ENCODE data around the gene RBM23. TPM values are rescaled to one million over a fixed set of nuclear protein-coding genes. Genes with fewer than 3 reads are reported as not detected.

The RBM23 gene
- total and polyA plus RNA-seq, 2 of the 8 experiments (the other 6 are each of a cell fraction or from before 2014, with no cell fraction given): 41.2 to 43.3 TPM

- TF ChIP-seq, protein P1, sequence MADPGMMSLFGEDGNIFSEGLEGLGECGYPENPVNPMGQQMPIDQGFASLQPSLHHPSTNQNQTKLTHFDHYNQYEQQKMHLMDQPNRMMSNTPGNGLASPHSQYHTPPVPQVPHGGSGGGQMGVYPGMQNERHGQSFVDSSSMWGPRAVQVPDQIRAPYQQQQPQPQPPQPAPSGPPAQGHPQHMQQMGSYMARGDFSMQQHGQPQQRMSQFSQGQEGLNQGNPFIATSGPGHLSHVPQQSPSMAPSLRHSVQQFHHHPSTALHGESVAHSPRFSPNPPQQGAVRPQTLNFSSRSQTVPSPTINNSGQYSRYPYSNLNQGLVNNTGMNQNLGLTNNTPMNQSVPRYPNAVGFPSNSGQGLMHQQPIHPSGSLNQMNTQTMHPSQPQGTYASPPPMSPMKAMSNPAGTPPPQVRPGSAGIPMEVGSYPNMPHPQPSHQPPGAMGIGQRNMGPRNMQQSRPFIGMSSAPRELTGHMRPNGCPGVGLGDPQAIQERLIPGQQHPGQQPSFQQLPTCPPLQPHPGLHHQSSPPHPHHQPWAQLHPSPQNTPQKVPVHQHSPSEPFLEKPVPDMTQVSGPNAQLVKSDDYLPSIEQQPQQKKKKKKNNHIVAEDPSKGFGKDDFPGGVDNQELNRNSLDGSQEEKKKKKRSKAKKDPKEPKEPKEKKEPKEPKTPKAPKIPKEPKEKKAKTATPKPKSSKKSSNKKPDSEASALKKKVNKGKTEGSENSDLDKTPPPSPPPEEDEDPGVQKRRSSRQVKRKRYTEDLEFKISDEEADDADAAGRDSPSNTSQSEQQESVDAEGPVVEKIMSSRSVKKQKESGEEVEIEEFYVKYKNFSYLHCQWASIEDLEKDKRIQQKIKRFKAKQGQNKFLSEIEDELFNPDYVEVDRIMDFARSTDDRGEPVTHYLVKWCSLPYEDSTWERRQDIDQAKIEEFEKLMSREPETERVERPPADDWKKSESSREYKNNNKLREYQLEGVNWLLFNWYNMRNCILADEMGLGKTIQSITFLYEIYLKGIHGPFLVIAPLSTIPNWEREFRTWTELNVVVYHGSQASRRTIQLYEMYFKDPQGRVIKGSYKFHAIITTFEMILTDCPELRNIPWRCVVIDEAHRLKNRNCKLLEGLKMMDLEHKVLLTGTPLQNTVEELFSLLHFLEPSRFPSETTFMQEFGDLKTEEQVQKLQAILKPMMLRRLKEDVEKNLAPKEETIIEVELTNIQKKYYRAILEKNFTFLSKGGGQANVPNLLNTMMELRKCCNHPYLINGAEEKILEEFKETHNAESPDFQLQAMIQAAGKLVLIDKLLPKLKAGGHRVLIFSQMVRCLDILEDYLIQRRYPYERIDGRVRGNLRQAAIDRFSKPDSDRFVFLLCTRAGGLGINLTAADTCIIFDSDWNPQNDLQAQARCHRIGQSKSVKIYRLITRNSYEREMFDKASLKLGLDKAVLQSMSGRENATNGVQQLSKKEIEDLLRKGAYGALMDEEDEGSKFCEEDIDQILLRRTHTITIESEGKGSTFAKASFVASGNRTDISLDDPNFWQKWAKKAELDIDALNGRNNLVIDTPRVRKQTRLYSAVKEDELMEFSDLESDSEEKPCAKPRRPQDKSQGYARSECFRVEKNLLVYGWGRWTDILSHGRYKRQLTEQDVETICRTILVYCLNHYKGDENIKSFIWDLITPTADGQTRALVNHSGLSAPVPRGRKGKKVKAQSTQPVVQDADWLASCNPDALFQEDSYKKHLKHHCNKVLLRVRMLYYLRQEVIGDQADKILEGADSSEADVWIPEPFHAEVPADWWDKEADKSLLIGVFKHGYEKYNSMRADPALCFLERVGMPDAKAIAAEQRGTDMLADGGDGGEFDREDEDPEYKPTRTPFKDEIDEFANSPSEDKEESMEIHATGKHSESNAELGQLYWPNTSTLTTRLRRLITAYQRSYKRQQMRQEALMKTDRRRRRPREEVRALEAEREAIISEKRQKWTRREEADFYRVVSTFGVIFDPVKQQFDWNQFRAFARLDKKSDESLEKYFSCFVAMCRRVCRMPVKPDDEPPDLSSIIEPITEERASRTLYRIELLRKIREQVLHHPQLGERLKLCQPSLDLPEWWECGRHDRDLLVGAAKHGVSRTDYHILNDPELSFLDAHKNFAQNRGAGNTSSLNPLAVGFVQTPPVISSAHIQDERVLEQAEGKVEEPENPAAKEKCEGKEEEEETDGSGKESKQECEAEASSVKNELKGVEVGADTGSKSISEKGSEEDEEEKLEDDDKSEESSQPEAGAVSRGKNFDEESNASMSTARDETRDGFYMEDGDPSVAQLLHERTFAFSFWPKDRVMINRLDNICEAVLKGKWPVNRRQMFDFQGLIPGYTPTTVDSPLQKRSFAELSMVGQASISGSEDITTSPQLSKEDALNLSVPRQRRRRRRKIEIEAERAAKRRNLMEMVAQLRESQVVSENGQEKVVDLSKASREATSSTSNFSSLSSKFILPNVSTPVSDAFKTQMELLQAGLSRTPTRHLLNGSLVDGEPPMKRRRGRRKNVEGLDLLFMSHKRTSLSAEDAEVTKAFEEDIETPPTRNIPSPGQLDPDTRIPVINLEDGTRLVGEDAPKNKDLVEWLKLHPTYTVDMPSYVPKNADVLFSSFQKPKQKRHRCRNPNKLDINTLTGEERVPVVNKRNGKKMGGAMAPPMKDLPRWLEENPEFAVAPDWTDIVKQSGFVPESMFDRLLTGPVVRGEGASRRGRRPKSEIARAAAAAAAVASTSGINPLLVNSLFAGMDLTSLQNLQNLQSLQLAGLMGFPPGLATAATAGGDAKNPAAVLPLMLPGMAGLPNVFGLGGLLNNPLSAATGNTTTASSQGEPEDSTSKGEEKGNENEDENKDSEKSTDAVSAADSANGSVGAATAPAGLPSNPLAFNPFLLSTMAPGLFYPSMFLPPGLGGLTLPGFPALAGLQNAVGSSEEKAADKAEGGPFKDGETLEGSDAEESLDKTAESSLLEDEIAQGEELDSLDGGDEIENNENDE (IDR thresholded peaks at IDR 0.05; ENCODE audit: insufficient replicate concordance, low read length): no peak
- TF ChIP-seq SP2 (IDR thresholded peaks at IDR 0.05; ENCODE audit: low read length) (no peak), CTBP2 (IDR thresholded peaks at IDR 0.05; ENCODE audit: borderline replicate concordance, insufficient read depth, insufficient read length, low read length) (no peak), CBX8 (IDR thresholded peaks at IDR 0.05; ENCODE audit: borderline replicate concordance, low read depth, low read length) (no peak), BACH1 (IDR thresholded peaks at IDR 0.05; ENCODE audit: low read length) (no peak)
These were observed 12.9 kb downstream of the RBM23 start (continued) for GRCh38 chr14:22906073-22906472.
